ENCODE results near the gene PTRHD1. TPM values are rescaled to one million over a fixed set of nuclear protein-coding genes. Genes with fewer than 3 reads are reported as not detected.

PTRHD1 gene
- total RNA-seq, 1 experiment from 2014 or later = 42.3 TPM

Other genes starting within 250 kb of the PTRHD1 start
- gene CENPO, start within 50 bp of the PTRHD1 start, total RNA-seq (2014; rRNA removed; shearing (Covaris generic); ENCODE audit: low replicate concordance) = 27.9 and 45.1 TPM in 2 replicates
- 16.9 and 50.9 TPM in 2 replicates for gene ADCY3, start 126.8 kb upstream of the PTRHD1 start, total RNA-seq (2014; rRNA removed; shearing (Covaris generic); ENCODE audit: low replicate concordance)
- 1.1 and 5.2 TPM in 2 replicates for gene DNAJC27, start 178.6 kb upstream of the PTRHD1 start, total RNA-seq (2014; rRNA removed; shearing (Covaris generic); ENCODE audit: low replicate concordance)
- gene EFR3B, start 248.7 kb upstream of the PTRHD1 start, total RNA-seq (2014; rRNA removed; shearing (Covaris generic); ENCODE audit: low replicate concordance) = 0.71 and 6.7 TPM in 2 replicates

All from Caki2 (cell line).